ENCODE results near the gene C12orf43. TPM values are rescaled to one million over a fixed set of nuclear protein-coding genes. Genes with fewer than 3 reads are reported as not detected.

Gene C12orf43
- total RNA-seq, 2 donors from 2014 or later, result 13.7 to 15.7 TPM

GRCh38 chr12:120982659-120983058 lies 33.6 kb downstream of the C12orf43 start:
- intact Hi-C loops (cut with DNase I), result no loop called here
- no peak for DNase-seq (ENCODE audit: low spot score)

- no peak for DNase-seq (ENCODE audit: low spot score)
- intact Hi-C loops (cut with DNase I), result no loop called here
These were observed 34.8 kb downstream of the C12orf43 start for GRCh38 chr12:120981407-120981941.

- intact Hi-C loops (cut with DNase I), result no loop called here
- no peak for DNase-seq (ENCODE audit: low spot score)
These were observed 35.4 kb downstream of the C12orf43 start for GRCh38 chr12:120980800-120981368.

GRCh38 chr12:120979862-120980696 lies 36.2 kb downstream of the C12orf43 start:
- intact Hi-C loops (cut with DNase I), result loop anchor here (10.0 kb wide), 1 partner anchor 335 kb away; the partner anchor contains the start of gene CABP1 (in 2 of the 2)
- no peak for DNase-seq (ENCODE audit: low spot score)

- DNase-seq (ENCODE audit: low spot score), result no peak
- intact Hi-C loops (cut with DNase I), result loop anchor here (10.0 kb wide), 1 partner anchor 335 kb away; the partner anchor contains the start of gene CABP1 (in 2 of the 2)
These were observed 36.9 kb downstream of the C12orf43 start for GRCh38 chr12:120979220-120979861.

GRCh38 chr12:120978296-120979219 lies 37.7 kb downstream of the C12orf43 start, which contains the start of gene HNF1A:
Gene HNF1A (plus strand): TSS chr12:120978543. CDS start chr12:120978769, 226 bp downstream.
- DNase-seq (ENCODE audit: low spot score), result no peak
- intact Hi-C loops (cut with DNase I), result loop anchor here (10.0 kb wide), 1 partner anchor 334 kb away; the partner anchor contains the start of gene CABP1 (in 2 of the 2)

- no peak for DNase-seq (ENCODE audit: low spot score)
- intact Hi-C loops (cut with DNase I), result loop anchor here (10.0 kb wide), 1 partner anchor 333 kb away; the partner anchor contains the start of gene CABP1 (in 2 of the 2)
These were observed 38.6 kb downstream of the C12orf43 start for GRCh38 chr12:120977531-120978295.

- intact Hi-C loops (cut with DNase I), result loop anchor here (5.0 to 10.0 kb wide), 2 partner anchors 328 to 391 kb away; partner anchors contain the start of genes CABP1 (in 2 of the 2) and POP5 (in 1 of the 2)
- no peak for DNase-seq (ENCODE audit: low spot score)
These were observed 43.3 kb downstream of the C12orf43 start for GRCh38 chr12:120972870-120973543.

GRCh38 chr12:120971299-120972180 lies 44.7 kb downstream of the C12orf43 start:
- DNase-seq (ENCODE audit: low spot score), result no peak
- intact Hi-C loops (cut with DNase I), result loop anchor here (5.0 to 10.0 kb wide), 2 partner anchors 327 to 389 kb away; partner anchors contain the start of genes CABP1 (in 2 of the 2) and POP5 (in 1 of the 2)

GRCh38 chr12:120970310-120970709 lies 46.0 kb downstream of the C12orf43 start:
- DNase-seq (ENCODE audit: low spot score), result peak; percentile 17
- intact Hi-C loops (cut with DNase I), result loop anchor here (5.0 to 10.0 kb wide), 2 partner anchors 326 to 388 kb away; partner anchors contain the start of genes CABP1 (in 2 of the 2) and POP5 (in 1 of the 2)

- intact Hi-C loops (cut with DNase I), result loop anchor here in 1 of 2 donors (10.0 kb wide), 1 partner anchor 221 kb away; no protein-coding TSS in a partner anchor
- no peak for DNase-seq (ENCODE audit: low spot score)
These were observed 50.7 kb downstream of the C12orf43 start for GRCh38 chr12:120965534-120966091.

GRCh38 chr12:120964298-120964697 lies 52.0 kb downstream of the C12orf43 start:
- no peak for DNase-seq (ENCODE audit: low spot score)
- intact Hi-C loops (cut with DNase I), result loop anchor here in 1 of 2 donors (10.0 kb wide), 1 partner anchor 219 kb away; no protein-coding TSS in a partner anchor

GRCh38 chr12:120962532-120963020 lies 53.7 kb downstream of the C12orf43 start:
- no peak for DNase-seq (ENCODE audit: low spot score)
- intact Hi-C loops (cut with DNase I), result loop anchor here in 1 of 2 donors (10.0 kb wide), 1 partner anchor 218 kb away; no protein-coding TSS in a partner anchor

- intact Hi-C loops (cut with DNase I), result loop anchor here in 1 of 2 donors (10.0 kb wide), 1 partner anchor 217 kb away; no protein-coding TSS in a partner anchor
- DNase-seq (ENCODE audit: low spot score), result no peak
These were observed 54.4 kb downstream of the C12orf43 start for GRCh38 chr12:120961604-120962531.
